Measurements from ENCODE around the gene SFI1.
"Not testable (repeated sequence)": the region's sequence is repeated elsewhere in the genome, so short reads cannot be mapped to it uniquely, and the experiment has no call there.

The SFI1 gene

GRCh38 chr22:31491218-31491962 lies 4.9 kb upstream of the SFI1 start:
- no peak for DNase-seq

- DNase-seq, result no peak
Observed at GRCh38 chr22:31492151-31492550, 4.2 kb upstream of the SFI1 start.

- not testable (repeated sequence) for DNase-seq
Observed at GRCh38 chr22:31493355-31493754, 3.0 kb upstream of the SFI1 start.

GRCh38 chr22:31495343-31495742 lies 993 bp upstream of the SFI1 start:
- DNase-seq, result no peak

GRCh38 chr22:31496735-31497146 lies 405 bp downstream of the SFI1 start:
- peak; percentile 83 for DNase-seq

- no peak for DNase-seq
Observed at GRCh38 chr22:31497148-31497938, 1.0 kb downstream of the SFI1 start.

GRCh38 chr22:31501738-31502137 lies 5.4 kb downstream of the SFI1 start:
- DNase-seq, result no peak

- DNase-seq, result no peak
Observed at GRCh38 chr22:31503211-31503964, 7.1 kb downstream of the SFI1 start.

GRCh38 chr22:31504282-31504681 lies 7.9 kb downstream of the SFI1 start:
- no peak for DNase-seq

- DNase-seq, result not testable (repeated sequence)
Observed at GRCh38 chr22:31507517-31507916, 11.2 kb downstream of the SFI1 start.

GRCh38 chr22:31508536-31508935 lies 12.2 kb downstream of the SFI1 start:
- DNase-seq, result no peak

GRCh38 chr22:31509061-31509762 lies 12.9 kb downstream of the SFI1 start:
- no peak for DNase-seq

- no peak for DNase-seq
Observed at GRCh38 chr22:31520051-31520450, 23.7 kb downstream of the SFI1 start.

- not testable (repeated sequence) for DNase-seq
Observed at GRCh38 chr22:31524132-31524531, 27.8 kb downstream of the SFI1 start.

GRCh38 chr22:31526270-31526669 lies 29.9 kb downstream of the SFI1 start:
- peak; percentile 74 for DNase-seq

- no peak for DNase-seq
Observed at GRCh38 chr22:31530823-31531195, 34.5 kb downstream of the SFI1 start.

- no peak for DNase-seq
Observed at GRCh38 chr22:31532060-31532459, 35.7 kb downstream of the SFI1 start.

GRCh38 chr22:31533374-31533773 lies 37.0 kb downstream of the SFI1 start:
- no peak for DNase-seq

- peak; percentile 70 for DNase-seq
Observed at GRCh38 chr22:31537019-31537535, 40.7 kb downstream of the SFI1 start.

GRCh38 chr22:31538815-31539214 lies 42.5 kb downstream of the SFI1 start:
- DNase-seq, result no peak

- DNase-seq, result not testable (repeated sequence)
Observed at GRCh38 chr22:31540166-31540565, 43.8 kb downstream of the SFI1 start.

GRCh38 chr22:31540966-31541365 lies 44.6 kb downstream of the SFI1 start:
- no peak for DNase-seq
